GM20431 (cell line): ENCODE measurements around the gene MINDY1.

ENCODE experiments used
- in situ Hi-C: fragments of 300-500 bp; cut with MseI, MboI; formaldehyde crosslinking; loops from one replicate; pipeline ENCODE4 v1.15.0; 2020; ENCODE audit warnings: low sequenced_read_pairs; ENCODE audit not compliant: unreplicated experiment

MINDY1 gene

DNA sequence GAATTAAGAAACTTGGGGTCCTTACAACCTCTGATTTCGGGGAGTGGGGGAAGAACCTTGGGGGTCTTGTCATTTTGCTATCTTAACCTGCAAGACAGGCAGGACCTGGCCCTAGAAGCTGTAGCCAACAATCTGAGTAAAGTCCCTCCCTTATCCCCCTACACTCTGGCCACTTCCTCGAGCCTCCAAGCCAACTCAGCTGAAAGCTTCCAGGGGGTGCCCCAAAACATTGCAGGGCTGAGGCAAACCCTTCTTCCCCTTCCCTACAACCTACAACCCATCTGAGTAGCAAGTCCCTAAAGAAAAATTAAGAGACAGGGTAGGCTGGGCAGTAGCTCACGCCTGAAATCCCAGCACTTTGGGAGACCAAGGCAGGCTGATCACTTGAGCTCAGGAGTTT, 37.1 kb downstream of the MINDY1 start:
- in situ Hi-C loops, result no loop called here

DNA sequence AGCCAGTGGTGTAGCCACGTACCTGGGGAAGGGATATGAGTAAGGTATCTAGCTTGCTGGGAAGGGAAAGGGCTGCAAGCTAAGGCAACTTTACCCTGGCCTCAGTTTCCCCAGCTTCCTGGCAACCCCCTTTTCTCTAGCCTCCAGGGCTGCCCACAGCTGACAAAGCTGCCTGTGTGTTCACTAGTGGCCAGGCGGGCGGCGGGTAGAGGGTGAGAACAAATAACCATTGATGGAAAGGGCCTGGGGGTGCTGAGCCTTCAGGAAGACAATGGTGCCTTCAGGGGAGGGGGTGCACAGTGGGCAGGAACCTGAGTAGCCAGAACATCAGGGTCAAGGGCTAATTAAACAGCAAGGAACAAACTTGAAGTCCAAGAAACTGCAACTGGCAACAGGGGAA, 38.2 kb downstream of the MINDY1 start:
- in situ Hi-C loops, result no loop called here

DNA sequence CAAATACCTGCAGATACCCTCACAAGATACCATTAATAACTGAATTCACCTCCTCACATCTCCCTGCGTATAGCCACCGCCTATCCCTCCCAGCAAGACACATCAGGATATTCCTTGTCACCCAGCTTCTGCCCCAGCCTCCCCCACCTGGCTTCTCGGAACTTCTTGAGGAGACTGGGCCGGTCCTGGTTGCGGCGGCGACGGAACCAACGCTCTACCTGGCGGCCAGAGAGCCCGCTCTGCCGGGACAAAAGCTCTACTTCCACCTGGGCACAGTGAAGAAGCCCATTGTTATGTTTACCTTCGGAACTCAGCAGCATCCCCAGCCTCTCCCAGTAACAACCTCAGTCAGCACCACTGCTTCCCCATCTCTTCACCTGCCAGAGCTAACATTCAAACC, 38.8 kb downstream of the MINDY1 start:
- in situ Hi-C loops, result no loop called here

DNA sequence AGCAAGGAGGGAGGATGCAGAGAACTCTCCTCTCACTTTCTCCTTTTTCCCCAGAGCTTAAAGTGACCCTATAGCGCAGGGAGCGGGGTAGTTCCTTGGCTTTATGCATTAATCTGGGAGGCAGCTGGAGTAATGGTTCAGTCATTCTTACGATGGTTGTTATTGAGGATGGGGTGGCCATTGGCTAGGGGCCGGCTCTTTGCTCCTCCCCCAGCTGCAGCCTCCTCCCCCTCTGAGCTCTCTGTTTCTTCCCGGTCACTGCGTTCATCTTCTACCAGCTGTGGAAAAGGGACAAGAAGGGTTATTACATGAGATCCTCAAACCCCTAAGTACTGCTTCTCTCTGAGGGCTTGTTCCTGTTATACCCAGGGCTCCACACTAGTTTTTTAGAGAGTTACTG, 40.7 kb downstream of the MINDY1 start:
- in situ Hi-C loops, result no loop called here

DNA sequence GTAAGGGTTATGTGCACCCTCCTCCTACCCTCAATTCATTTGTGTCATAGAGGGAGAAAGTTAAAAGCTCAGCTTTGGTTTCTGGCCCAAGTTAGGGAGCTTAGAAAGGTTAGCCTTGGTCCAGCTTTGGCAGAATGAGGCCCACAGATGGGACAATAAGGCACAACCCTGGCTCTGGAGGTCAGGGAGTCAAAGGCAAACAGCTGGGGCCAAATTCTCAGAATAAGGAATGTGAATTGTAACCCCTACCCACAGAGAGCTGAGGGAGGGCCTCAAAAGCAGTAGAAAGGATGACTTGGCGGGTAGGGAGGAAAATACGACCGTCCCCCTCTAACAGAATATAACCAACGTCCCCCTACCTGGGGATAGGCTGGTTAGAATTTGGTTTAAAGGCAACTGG, 41.1 kb downstream of the MINDY1 start:
- in situ Hi-C loops, result no loop called here

DNA sequence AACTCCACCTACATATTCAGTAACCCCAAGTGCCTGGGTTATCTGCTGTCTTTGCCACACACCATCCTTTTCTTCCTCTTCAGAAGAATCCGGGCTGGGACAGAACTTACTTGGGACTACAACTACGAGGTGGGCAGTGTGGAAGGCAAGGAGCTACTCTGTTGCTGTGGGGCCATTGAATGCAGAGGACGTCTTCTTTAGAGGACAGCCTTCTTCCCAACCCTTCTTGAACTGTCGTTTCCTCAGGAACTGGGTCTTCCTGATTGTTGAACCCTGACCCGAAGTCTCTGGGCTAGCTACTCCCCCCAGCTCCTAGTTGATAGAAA, 42.6 kb downstream of the MINDY1 start:
- in situ Hi-C loops, result no loop called here

DNA sequence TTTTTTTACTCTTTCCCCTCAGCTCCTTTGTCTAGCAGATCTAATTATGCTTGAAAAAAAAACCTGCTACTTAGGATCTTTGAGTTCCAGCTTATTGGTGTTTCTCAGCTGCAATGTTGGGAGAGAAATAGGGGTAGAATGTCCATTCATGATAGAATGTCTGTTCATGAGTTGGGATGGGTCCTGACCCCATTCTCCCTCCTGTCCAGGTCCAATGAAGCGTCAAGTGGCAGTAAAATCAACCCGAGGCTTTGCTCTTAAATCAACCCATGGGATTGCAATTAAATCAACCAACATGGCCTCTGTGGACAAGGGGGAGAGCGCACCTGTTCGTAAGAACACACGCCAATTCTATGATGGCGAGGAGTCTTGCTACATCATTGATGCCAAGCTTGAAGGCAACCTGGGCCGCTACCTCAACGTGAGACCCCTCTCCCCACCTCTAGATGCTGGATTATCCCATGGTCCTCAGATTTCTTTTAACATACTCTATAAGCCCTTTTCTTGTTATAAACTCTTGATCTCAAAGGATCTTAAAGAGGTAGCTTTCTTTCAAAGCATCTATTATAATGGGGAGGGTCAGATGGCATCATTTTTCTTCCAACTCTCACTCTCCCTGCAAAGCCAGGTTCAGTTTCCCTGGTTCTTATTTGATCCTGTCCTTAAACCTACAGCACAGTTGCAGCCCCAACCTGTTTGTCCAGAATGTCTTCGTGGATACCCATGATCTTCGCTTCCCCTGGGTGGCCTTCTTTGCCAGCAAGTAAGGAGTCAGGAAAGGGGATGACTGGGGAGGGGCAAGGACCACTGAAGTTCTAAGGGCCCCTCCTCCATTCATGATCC, 43.2 kb downstream of the MINDY1 start:
- in situ Hi-C loops, result no loop called here

DNA sequence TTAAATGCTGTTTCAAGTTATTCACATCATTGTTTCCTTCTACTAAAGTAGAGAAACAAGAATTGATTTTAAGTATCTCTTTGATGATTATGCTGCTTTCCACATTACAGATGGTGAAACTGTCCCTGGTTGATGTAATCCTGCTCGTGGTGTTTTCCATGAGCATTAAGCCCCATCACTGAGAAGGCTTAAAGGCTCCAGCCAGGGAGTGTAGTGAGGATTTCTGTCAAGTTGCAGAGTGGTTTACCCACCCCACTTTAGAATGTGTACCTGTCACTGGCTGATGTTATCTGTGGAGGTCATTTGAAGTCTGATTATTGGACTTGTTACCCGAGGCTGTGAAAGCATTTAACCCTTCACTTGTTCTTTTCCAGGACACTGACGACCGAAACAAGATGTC, 44.9 kb downstream of the MINDY1 start:
- in situ Hi-C loops, result no loop called here

DNA sequence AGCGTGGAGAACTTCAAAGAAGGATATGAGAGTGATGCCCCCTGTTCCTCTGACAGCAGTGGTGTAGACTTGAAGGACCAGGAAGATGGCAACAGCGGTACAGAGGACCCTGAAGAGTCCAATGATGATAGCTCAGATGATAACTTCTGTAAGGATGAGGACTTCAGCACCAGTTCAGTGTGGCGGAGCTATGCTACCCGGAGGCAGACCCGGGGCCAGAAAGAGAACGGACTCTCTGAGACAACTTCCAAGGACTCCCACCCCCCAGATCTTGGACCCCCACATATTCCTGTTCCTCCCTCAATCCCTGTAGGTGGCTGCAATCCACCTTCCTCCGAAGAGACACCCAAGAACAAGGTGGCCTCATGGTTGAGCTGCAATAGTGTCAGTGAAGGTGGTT, 46.1 kb downstream of the MINDY1 start:
- in situ Hi-C loops, result no loop called here

DNA sequence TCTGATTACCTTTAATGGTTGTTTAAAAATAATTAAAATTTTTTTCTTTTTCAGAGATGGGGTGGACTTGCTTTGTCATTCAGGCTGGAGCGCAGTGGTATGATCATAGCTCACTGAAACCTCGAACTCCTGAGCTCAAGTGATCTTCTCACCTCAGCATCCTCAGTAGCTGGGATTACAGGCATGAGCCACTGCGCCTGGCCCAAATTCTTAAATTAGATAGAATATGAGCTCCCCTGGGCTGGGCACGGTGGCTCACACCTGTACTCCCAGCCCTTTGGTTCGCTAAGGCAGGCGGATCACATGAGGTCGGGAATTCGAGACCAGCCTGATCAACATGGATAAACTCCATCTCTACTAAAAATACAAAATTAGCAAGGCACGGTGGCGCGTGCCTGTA, 49.0 kb downstream of the MINDY1 start:
- in situ Hi-C loops, result no loop called here

DNA sequence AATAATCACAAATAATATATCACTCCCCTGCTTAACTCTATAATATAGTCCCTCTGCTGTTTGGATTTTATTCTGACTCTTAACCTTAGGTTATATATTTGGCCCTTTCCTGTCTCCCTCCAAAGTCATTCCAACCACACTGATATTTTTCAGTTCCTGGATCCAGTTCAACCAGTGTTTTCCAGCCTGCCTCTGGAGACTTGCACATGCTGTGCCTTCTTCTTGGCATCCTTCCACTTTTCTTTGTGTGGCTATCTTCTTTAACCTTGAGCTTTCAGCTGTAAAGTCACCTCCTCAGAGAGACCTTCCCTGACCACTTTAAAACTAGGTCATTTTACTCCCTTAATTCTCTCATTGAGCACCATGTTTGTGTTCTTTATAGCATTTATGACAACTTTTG, 51.4 kb downstream of the MINDY1 start:
- in situ Hi-C loops, result no loop called here

DNA sequence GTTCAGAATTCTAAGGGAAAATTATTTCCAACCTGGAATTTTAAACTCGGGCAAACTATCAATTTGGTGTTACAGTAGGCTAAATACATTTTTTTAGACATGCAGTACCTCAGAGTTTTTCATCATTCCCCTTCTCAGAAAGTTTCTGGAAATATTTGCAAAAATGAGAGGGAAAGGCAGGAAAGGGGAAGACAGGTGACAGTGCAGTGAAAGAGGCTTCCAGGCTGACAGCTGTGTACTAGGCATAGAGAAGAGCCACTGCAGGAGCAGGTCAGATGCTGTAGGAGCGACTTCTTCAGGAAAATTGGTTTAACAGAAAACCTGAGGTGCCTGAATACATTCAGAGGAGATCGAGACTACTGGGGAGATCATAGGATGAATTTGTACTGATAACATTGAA, 52.0 kb downstream of the MINDY1 start:
- in situ Hi-C loops, result no loop called here
